Astrocyte (in vitro differentiated cells and primary cell): Measurements from ENCODE around the gene BPNT1. TPM values are rescaled to one million over a fixed set of nuclear protein-coding genes. Genes with fewer than 3 reads are reported as not detected.

Experiments
- DNase-seq: peaks from one replicate; pipeline ENCODE4 v3.0.0-alpha.2; 2010; ENCODE audit warnings: low read depth
- FAIRE-seq: peaks from 2 replicates; lab custom pipeline; 2011; peaks lifted over from hg19 to GRCh38; lab: Jason Lieb, UNC
- H2AFZ ChIP-seq: 2 replicates; pipeline ENCODE4 v1.6.0; 2012; ENCODE audit warnings: low read depth, low read length, inconsistent platforms
- H3K27ac ChIP-seq: 2 replicates; pipeline ENCODE4 v1.5.1; 2011; ENCODE audit warnings: low read depth, low read length, inconsistent platforms
- H3K27me3 ChIP-seq: 2 replicates; pipeline ENCODE4 v1.6.0; 2011; ENCODE audit warnings: low read length, inconsistent platforms; ENCODE audit not compliant: insufficient read depth
- H3K36me3 ChIP-seq: 2 replicates; pipeline ENCODE4 v1.5.1; 2011; ENCODE audit warnings: low read length, inconsistent platforms; ENCODE audit not compliant: insufficient read depth
- H3K4me1 ChIP-seq: 2 replicates; pipeline ENCODE4 v1.5.1; 2011; ENCODE audit warnings: low read length, inconsistent platforms; ENCODE audit not compliant: insufficient read depth
- H3K4me2 ChIP-seq: 2 replicates; pipeline ENCODE4 v1.6.0; 2012; ENCODE audit warnings: low read length, inconsistent platforms
- H3K4me3 ChIP-seq: 2 replicates; pipeline ENCODE4 v1.5.1; 2011; ENCODE audit warnings: low read depth, mild to moderate bottlenecking, low read length, inconsistent platforms; ENCODE audit not compliant: insufficient read depth
- H3K79me2 ChIP-seq: 2 replicates; pipeline ENCODE4 v1.6.0; 2012; ENCODE audit warnings: mild to moderate bottlenecking, low read length, inconsistent platforms; ENCODE audit not compliant: insufficient read depth
- H3K9ac ChIP-seq: 2 replicates; pipeline ENCODE4 v1.6.0; 2012; ENCODE audit warnings: mild to moderate bottlenecking, low read length, inconsistent platforms
- H3K9me3 ChIP-seq: 2 replicates; pipeline ENCODE4 v1.5.1; 2012; ENCODE audit warnings: low read depth, mild to moderate bottlenecking, low read length, inconsistent platforms; ENCODE audit not compliant: insufficient read depth
- H4K20me1 ChIP-seq: 2 replicates; pipeline ENCODE4 v1.6.0; 2012; ENCODE audit warnings: low read length, inconsistent platforms; ENCODE audit not compliant: insufficient read depth
- H3K27ac Mint-ChIP-seq: one replicate; pipeline ENCODE4 v1.8.0; 2021; ENCODE audit warnings: mild to moderate bottlenecking, mixed read lengths; ENCODE audit not compliant: unreplicated experiment
- H3K27me3 Mint-ChIP-seq: one replicate; pipeline ENCODE4 v1.8.0; 2021; ENCODE audit warnings: low read depth, mixed read lengths; ENCODE audit not compliant: unreplicated experiment
- H3K36me3 Mint-ChIP-seq: one replicate; pipeline ENCODE4 v1.8.0; 2021; ENCODE audit warnings: low read depth, mixed read lengths; ENCODE audit not compliant: unreplicated experiment
- H3K4me1 Mint-ChIP-seq: one replicate; pipeline ENCODE4 v1.8.0; 2021; ENCODE audit warnings: low read depth, mixed read lengths; ENCODE audit not compliant: unreplicated experiment
- H3K4me3 Mint-ChIP-seq: one replicate; pipeline ENCODE4 v1.8.0; 2021; ENCODE audit warnings: mild to moderate bottlenecking, moderate library complexity, mixed read lengths; ENCODE audit not compliant: unreplicated experiment
- H3K9me3 Mint-ChIP-seq: one replicate; pipeline ENCODE4 v1.8.0; 2021; ENCODE audit warnings: mild to moderate bottlenecking, mixed read lengths; ENCODE audit not compliant: unreplicated experiment
- EZH2 ChIP-seq: IDR thresholded peaks from 2 replicates; pipeline ENCODE4 v1.6.1; 2012; ENCODE audit warnings: mild to moderate bottlenecking, low read length, inconsistent platforms; ENCODE audit not compliant: insufficient read depth
- total RNA-seq: library from RNA; stranded (reverse); gene quantifications from 2 replicates; pipeline ENCODE4 v1.2.1, GENCODE V29; 2021
- TF ChIP-seq, protein P1 (sequence below): IDR thresholded peaks from 2 replicates; pipeline ENCODE4 v1.5.1; 2011; ENCODE audit warnings: low read depth, mild to moderate bottlenecking, inconsistent platforms, low read length, moderate library complexity; ENCODE audit not compliant: insufficient read depth

Gene BPNT1
- total RNA-seq, 1 donor from 2014 or later, result 25.9 TPM

DNA sequence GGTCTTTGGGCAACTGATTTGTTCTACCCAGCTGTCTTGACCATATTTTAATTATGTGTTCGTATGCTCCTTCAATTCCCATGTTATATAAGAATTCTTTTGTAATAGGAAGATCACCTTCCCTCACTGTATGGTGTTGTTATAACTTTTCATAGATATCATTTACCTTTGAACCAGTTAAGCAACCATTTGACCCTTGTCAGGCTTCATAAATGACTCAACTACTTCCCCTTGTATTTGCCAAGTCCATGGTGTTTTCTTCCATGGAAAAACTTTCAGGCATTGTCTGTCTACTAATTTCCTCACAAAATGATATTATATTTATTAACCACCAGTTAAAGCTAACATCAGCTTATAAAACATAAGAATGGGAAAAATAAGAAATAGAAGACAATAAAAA, 5.1 kb downstream of the BPNT1 start:
- FAIRE-seq (no peak), DNase-seq (no peak)
- Mint-ChIP-seq H3K36me3 (peaks cover 8% of the 10 kb centered on the region), H3K4me1 (no peaks in the 10 kb centered on the region), H3K27me3 (no peaks in the 10 kb centered on the region), H3K9me3 (no peaks in the 10 kb centered on the region), H3K4me3 (no peak overlapping the region), H3K27ac (no peak overlapping the region)
- Histone ChIP-seq H3K9me3 (no peaks in the 10 kb centered on the region), H3K4me3 (no peak overlapping the region), H4K20me1 (peaks cover 3% of the 10 kb centered on the region), H3K9ac (no peak overlapping the region), H3K27ac (no peak overlapping the region), H3K4me1 (peaks cover 3% of the 10 kb centered on the region), H3K36me3 (no peaks in the 10 kb centered on the region), H3K4me2 (no peak overlapping the region), H2AFZ (no peak overlapping the region), H3K27me3 (no peaks in the 10 kb centered on the region), H3K79me2 (peaks cover 21% of the 10 kb centered on the region)
- TF ChIP-seq, protein P1, sequence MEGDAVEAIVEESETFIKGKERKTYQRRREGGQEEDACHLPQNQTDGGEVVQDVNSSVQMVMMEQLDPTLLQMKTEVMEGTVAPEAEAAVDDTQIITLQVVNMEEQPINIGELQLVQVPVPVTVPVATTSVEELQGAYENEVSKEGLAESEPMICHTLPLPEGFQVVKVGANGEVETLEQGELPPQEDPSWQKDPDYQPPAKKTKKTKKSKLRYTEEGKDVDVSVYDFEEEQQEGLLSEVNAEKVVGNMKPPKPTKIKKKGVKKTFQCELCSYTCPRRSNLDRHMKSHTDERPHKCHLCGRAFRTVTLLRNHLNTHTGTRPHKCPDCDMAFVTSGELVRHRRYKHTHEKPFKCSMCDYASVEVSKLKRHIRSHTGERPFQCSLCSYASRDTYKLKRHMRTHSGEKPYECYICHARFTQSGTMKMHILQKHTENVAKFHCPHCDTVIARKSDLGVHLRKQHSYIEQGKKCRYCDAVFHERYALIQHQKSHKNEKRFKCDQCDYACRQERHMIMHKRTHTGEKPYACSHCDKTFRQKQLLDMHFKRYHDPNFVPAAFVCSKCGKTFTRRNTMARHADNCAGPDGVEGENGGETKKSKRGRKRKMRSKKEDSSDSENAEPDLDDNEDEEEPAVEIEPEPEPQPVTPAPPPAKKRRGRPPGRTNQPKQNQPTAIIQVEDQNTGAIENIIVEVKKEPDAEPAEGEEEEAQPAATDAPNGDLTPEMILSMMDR, result no peak
- TF ChIP-seq EZH2, result no peak

DNA sequence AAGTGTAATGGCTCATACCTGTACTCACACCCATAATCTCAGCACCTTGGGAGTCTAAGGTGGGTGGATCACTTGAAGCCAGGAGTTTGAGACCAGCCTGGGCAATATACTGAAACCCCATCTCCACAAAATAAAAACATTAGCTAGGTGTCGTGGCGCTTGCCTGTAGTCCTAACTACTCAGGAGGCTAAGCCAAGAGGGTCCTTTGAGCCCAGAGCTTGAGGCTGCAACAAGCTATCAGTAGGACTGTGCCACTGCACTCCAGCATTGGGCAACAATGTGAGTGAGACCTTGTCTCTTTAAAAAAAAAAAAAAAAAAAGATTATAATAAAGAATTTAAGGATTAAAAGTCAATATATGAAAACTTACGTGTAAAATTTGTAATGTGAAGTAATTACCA, 11.7 kb downstream of the BPNT1 start:
- Histone ChIP-seq H3K79me2 (no peaks in the 10 kb centered on the region), H3K4me2 (no peak overlapping the region), H3K9ac (no peak overlapping the region), H4K20me1 (peaks cover 3% of the 10 kb centered on the region), H3K4me3 (no peak overlapping the region), H3K27ac (no peak overlapping the region), H3K36me3 (peaks cover 7% of the 10 kb centered on the region), H3K4me1 (no peaks in the 10 kb centered on the region), H3K27me3 (no peaks in the 10 kb centered on the region), H2AFZ (no peak overlapping the region), H3K9me3 (no peaks in the 10 kb centered on the region)
- FAIRE-seq (no peak), DNase-seq (no peak)
- no peaks in the 10 kb centered on the region for H3K4me1 Mint-ChIP-seq
- no peak overlapping the region for H3K4me3 Mint-ChIP-seq
- no peaks in the 10 kb centered on the region for H3K27me3 Mint-ChIP-seq
- H3K27ac Mint-ChIP-seq, result no peak overlapping the region
- no peaks in the 10 kb centered on the region for H3K9me3 Mint-ChIP-seq
- no peak for TF ChIP-seq EZH2
- TF ChIP-seq, protein P1, result no peak
- H3K36me3 Mint-ChIP-seq, result peaks cover 8% of the 10 kb centered on the region

DNA sequence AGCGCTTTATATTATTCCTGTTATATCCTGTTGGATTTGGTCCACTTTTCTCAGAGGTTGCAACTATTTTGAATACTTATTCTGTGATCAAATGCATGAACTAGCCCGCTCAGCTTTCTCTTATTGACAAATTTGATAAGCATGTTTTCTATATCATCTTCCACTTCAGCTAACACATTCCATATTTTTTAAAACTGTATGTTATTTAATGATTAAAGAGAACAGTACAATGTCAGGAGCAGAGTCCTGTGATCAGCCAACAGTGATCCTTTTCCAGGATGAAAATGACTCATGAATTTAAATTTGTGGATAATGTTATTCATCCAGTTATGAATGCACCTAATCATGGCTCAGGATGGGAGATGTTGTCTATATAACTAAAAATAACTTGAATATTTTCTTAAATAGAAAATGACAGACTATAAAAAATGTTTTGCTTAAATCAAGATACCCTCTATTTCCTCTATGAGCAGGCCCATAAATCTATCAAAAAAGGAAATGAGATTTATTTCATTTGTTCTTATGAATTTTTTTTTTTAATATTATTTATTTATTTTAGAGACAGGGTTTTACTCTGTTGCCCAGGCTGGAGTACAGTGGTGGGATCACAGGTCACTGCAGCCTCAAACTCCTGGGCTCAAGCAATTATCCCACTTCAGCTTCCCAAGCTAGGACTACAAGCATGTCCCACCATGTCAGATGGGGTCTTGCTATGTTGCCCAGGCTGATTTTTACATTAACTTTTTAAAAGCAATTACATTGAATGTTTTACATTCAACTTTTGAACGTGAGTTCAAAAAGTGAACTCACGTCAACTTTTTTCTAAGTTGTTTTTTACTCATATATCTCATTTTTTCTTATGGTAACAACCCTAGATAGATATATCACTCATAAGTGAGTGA, 12.5 kb downstream of the BPNT1 start:
- Histone ChIP-seq H3K9me3 (no peaks in the 10 kb centered on the region), H3K27me3 (no peaks in the 10 kb centered on the region), H3K36me3 (peaks cover 11% of the 10 kb centered on the region), H3K4me1 (no peaks in the 10 kb centered on the region), H3K79me2 (no peaks in the 10 kb centered on the region), H3K4me2 (no peak overlapping the region), H2AFZ (no peak overlapping the region), H3K27ac (no peak overlapping the region), H4K20me1 (peaks cover 3% of the 10 kb centered on the region), H3K9ac (no peak overlapping the region), H3K4me3 (no peak overlapping the region)
- peaks cover 6% of the 10 kb centered on the region for H3K36me3 Mint-ChIP-seq
- H3K9me3 Mint-ChIP-seq, result no peaks in the 10 kb centered on the region
- H3K27ac Mint-ChIP-seq, result no peak overlapping the region
- no peaks in the 10 kb centered on the region for H3K27me3 Mint-ChIP-seq
- TF ChIP-seq EZH2, result no peak
- TF ChIP-seq, protein P1, result no peak
- DNase-seq, result peak; percentile 4
- H3K4me1 Mint-ChIP-seq, result no peaks in the 10 kb centered on the region
- no peak overlapping the region for H3K4me3 Mint-ChIP-seq
- no peak for FAIRE-seq
